HFFc6 (cell line): ENCODE results near the gene CERS6. TPM values are rescaled to one million over a fixed set of nuclear protein-coding genes. Genes with fewer than 3 reads are reported as not detected.

Experiments used
- DNase-seq: peaks from one replicate; pipeline ENCODE4 v3.0.0-alpha.2; 2018
- H3K27ac Mint-ChIP-seq: 2 replicates; pipeline ENCODE4 v1.8.0; 2020; ENCODE audit warnings: mild to moderate bottlenecking, mixed read lengths
- H3K27me3 Mint-ChIP-seq: 2 replicates; pipeline ENCODE4 v1.8.0; 2021; ENCODE audit warnings: mild to moderate bottlenecking, moderate library complexity, mixed read lengths; ENCODE audit not compliant: insufficient read depth
- H3K36me3 Mint-ChIP-seq: 2 replicates; pipeline ENCODE4 v1.8.0; 2021; ENCODE audit warnings: low read depth, mixed read lengths
- H3K4me1 Mint-ChIP-seq: 2 replicates; pipeline ENCODE4 v1.8.0; 2020; ENCODE audit warnings: low read depth, mixed read lengths
- H3K4me3 Mint-ChIP-seq: 2 replicates; pipeline ENCODE4 v1.8.0; 2020; ENCODE audit warnings: mild to moderate bottlenecking, moderate library complexity, mixed read lengths
- H3K9me3 Mint-ChIP-seq: 2 replicates; pipeline ENCODE4 v1.8.0; 2020; ENCODE audit warnings: mild to moderate bottlenecking, mixed read lengths
- CTCF ChIP-seq: fragments of 200-600 bp; sonication (generic); IDR thresholded peaks from 2 replicates; pipeline ENCODE4 v1.5.0; 2021; ENCODE audit warnings: antibody characterized with exemption, mild to moderate bottlenecking
- total RNA-seq, 6 experiments: library from RNA; stranded (reverse); fragmentation: NEBNext Ultra II Directional; extraction: Animal tissue kit (Norgen Biotek cat#: 25700); gene quantifications; 2 replicates in 1 of 6; 3 replicates in 5 of 6; pipeline ENCODE4 v1.2.3, GENCODE V29; 2021

The CERS6 gene
- total RNA-seq, 6 experiments from 2014 or later = 6.2 to 9.9 (median 7.5) TPM

- no peaks in the 10 kb centered on the region for H3K27me3 Mint-ChIP-seq
- H3K4me1 Mint-ChIP-seq = peaks cover 5% of the 10 kb centered on the region
- TF ChIP-seq CTCF = no peak
- DNase-seq = no peak
- H3K4me3 Mint-ChIP-seq = no peak overlapping the region
- H3K36me3 Mint-ChIP-seq = no peaks in the 10 kb centered on the region
- no peaks in the 10 kb centered on the region for H3K9me3 Mint-ChIP-seq
- no peak overlapping the region for H3K27ac Mint-ChIP-seq
Observed at GRCh38 chr2:168589236-168590211, 133.5 kb downstream of the CERS6 start.

GRCh38 chr2:168592181-168592831 is 136.2 kb downstream of the CERS6 start:
- no peaks in the 10 kb centered on the region for H3K9me3 Mint-ChIP-seq
- no peaks in the 10 kb centered on the region for H3K4me1 Mint-ChIP-seq
- no peaks in the 10 kb centered on the region for H3K27me3 Mint-ChIP-seq
- DNase-seq = no peak
- no peak overlapping the region for H3K27ac Mint-ChIP-seq
- no peaks in the 10 kb centered on the region for H3K36me3 Mint-ChIP-seq
- TF ChIP-seq CTCF = no peak
- no peak overlapping the region for H3K4me3 Mint-ChIP-seq

GRCh38 chr2:168593713-168594112 is 137.6 kb downstream of the CERS6 start:
- Mint-ChIP-seq H3K4me1 (no peaks in the 10 kb centered on the region), H3K27ac (no peak overlapping the region), H3K9me3 (no peaks in the 10 kb centered on the region), H3K4me3 (no peak overlapping the region), H3K36me3 (no peaks in the 10 kb centered on the region), H3K27me3 (no peaks in the 10 kb centered on the region)
- DNase-seq = no peak
- TF ChIP-seq CTCF = no peak

DNA sequence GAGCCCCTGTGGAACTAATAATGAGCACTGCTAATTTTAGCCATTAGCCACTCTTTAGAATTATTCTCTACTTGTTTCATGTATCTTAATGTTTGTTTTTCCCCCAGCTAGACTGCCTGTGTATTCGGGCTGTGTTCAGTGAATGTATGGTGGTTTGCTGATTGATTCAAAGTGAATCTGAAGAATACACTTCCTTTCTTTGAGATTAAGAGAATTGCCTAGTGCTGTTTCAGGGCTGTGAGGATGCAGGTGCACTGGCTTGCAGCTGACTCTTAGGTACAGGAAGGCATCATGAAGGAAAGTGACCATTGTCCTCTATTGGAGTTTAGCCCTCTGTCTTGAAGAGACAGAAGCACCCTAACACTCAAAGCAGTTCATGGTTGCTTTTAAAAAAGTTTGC is 138.7 kb downstream of the CERS6 start:
- peaks cover 8% of the 10 kb centered on the region; the same call in 1 of the 2 replicates for H3K4me1 Mint-ChIP-seq
- no peak overlapping the region for H3K27ac Mint-ChIP-seq
- DNase-seq = no peak
- no peaks in the 10 kb centered on the region for H3K9me3 Mint-ChIP-seq
- H3K36me3 Mint-ChIP-seq = no peaks in the 10 kb centered on the region
- H3K4me3 Mint-ChIP-seq = no peak overlapping the region
- H3K27me3 Mint-ChIP-seq = no peaks in the 10 kb centered on the region
- no peak for TF ChIP-seq CTCF

GRCh38 chr2:168596881-168597655 is 141.0 kb downstream of the CERS6 start:
- Mint-ChIP-seq H3K27ac (no peak overlapping the region), H3K27me3 (no peaks in the 10 kb centered on the region; the same call in 1 of the 2 replicates), H3K36me3 (no peaks in the 10 kb centered on the region), H3K4me1 (peaks cover 11% of the 10 kb centered on the region; the same call in 1 of the 2 replicates), H3K4me3 (no peak overlapping the region), H3K9me3 (no peaks in the 10 kb centered on the region)
- no peak for DNase-seq
- no peak for TF ChIP-seq CTCF
